Hepatocyte (in vitro differentiated cells): Measurements from ENCODE around the gene CASP12. TPM values are rescaled to one million over a fixed set of nuclear protein-coding genes. Genes with fewer than 3 reads are reported as not detected.

Source experiments
- DNase-seq: peaks from one replicate; pipeline ENCODE4 v3.0.0-alpha.2; 2016; ENCODE audit warnings: low spot score
- H2AFZ ChIP-seq: fragments of 200-600 bp; sonication (generic); 2 replicates; pipeline ENCODE4 v1.6.0; 2016; ENCODE audit warnings: antibody characterized with exemption, mild to moderate bottlenecking
- H3K27ac ChIP-seq: fragments of 200-600 bp; sonication (generic); 2 replicates; pipeline ENCODE4 v1.5.1; 2016; ENCODE audit warnings: mild to moderate bottlenecking
- H3K27me3 ChIP-seq: fragments of 200-600 bp; sonication (generic); 2 replicates; pipeline ENCODE4 v1.6.1; 2016
- H3K36me3 ChIP-seq: fragments of 200-600 bp; sonication (generic); replicated peaks from 2 replicates; pipeline ENCODE4 v1.5.1; 2016; ENCODE audit warnings: low read depth; ENCODE audit not compliant: insufficient read depth
- H3K4me1 ChIP-seq: fragments of 200-600 bp; sonication (generic); 2 replicates; pipeline ENCODE4 v1.5.1; 2016; ENCODE audit warnings: mild to moderate bottlenecking, moderate library complexity; ENCODE audit not compliant: insufficient read depth
- H3K4me2 ChIP-seq: fragments of 200-600 bp; sonication (generic); 2 replicates; pipeline ENCODE4 v1.6.0; 2016
- H3K4me3 ChIP-seq: fragments of 200-600 bp; sonication (generic); 2 replicates; pipeline ENCODE4 v1.5.1; 2016; ENCODE audit warnings: mild to moderate bottlenecking
- H3K79me2 ChIP-seq: fragments of 200-600 bp; sonication (generic); 2 replicates; pipeline ENCODE4 v1.6.0; 2017; ENCODE audit warnings: mild to moderate bottlenecking
- H3K9me2 ChIP-seq: fragments of 200-600 bp; sonication (generic); replicated peaks from 2 replicates; pipeline ENCODE4 v1.6.0; 2017; ENCODE audit warnings: mild to moderate bottlenecking; ENCODE audit not compliant: insufficient read depth
- H3K9me3 ChIP-seq: fragments of 200-600 bp; sonication (generic); 2 replicates; pipeline ENCODE4 v1.5.1; 2016; ENCODE audit warnings: low read depth, mild to moderate bottlenecking
- H4K20me1 ChIP-seq: fragments of 200-600 bp; sonication (generic); 2 replicates; pipeline ENCODE4 v1.6.0; 2016; ENCODE audit warnings: mild to moderate bottlenecking; ENCODE audit not compliant: insufficient read depth, poor library complexity, severe bottlenecking
- EZH2 ChIP-seq: fragments of 200-600 bp; sonication (generic); IDR thresholded peaks from 2 replicates; pipeline ENCODE4 v1.6.1; 2016; ENCODE audit warnings: antibody characterized with exemption, mild to moderate bottlenecking, borderline replicate concordance
- EZH2phosphoT487 ChIP-seq: fragments of 200-600 bp; sonication (generic); IDR thresholded peaks from one replicate; pipeline ENCODE4 v1.6.1; 2018; ENCODE audit warnings: antibody characterized with exemption, mild to moderate bottlenecking, low read depth, moderate library complexity; ENCODE audit not compliant: unreplicated experiment, severe bottlenecking
- WGBS: methylation state at CpG from one replicate; pipeline ENCODE4 v1.1.6; 2016; ENCODE audit warnings: low lambda C conversion rate; ENCODE audit errors: missing lambda C conversion rate; 5-methylcytosine and 5-hydroxymethylcytosine counted together
- polyA plus RNA-seq: library from polyadenylated mRNA; unstranded; fragments of >200 nt; fragmentation: Nextera tagmentation; extraction: Ambion mirVana; gene quantifications from 2 replicates; pipeline ENCODE4 v1.2.1, GENCODE V29; 2016
- total RNA-seq: library from RNA; depleted of rRNA; stranded (reverse); fragments of >200 nt; gene quantifications from 2 replicates; pipeline ENCODE4 v1.2.3, GENCODE V29; 2014
- TF ChIP-seq, protein P1 (sequence below): fragments of 200-600 bp; sonication (generic); IDR thresholded peaks from 2 replicates; pipeline ENCODE4 v1.5.1; 2016; ENCODE audit warnings: antibody characterized with exemption, mild to moderate bottlenecking; ENCODE audit not compliant: poor library complexity

Gene CASP12
- total RNA-seq: 0.13 and 0.36 TPM in 2 replicates
- polyA plus RNA-seq: 0.42 TPM in 1 of 2 replicates, not detected in the other

DNA sequence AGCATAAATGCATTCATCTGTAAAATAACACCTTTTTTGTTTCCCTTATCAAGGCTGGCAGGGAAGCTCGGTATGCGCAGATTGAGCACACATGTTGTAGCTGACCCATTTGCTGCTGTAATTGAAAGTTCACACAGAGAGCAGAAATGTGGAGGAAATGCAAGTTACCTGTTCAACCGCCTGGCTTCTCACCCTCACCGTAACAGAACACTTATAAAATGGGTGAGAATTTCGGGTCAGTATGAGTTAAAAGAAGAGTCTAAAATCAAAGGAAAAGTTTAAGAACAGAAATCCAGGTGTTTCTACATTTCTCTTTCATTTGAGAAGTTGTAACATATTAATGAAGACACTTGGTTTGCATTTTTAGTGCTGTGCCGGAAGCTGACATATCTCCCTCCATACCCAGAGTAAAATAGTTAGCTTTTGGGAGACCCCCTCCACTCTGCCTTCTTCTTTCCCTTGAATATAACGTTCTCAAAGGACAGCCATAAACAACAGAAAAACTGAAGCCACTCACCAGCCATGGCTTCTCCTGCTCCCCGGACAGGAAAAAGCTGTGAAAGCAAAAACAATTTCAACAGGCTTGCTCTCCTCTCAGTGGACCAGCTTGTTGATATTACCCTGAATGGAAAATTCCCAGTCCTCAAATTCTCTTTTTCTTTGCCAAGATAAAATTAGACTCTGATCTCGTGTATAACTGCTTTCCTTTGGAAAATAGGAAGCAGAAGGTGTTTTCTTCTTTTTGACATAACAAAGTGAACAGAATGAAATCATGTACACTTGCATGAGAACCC is at the start of gene CASP12:
Gene CASP12, minus strand, starts transcription at position 570 of the 794 bp plus-strand sequence.
- H3K9me2 ChIP-seq: no peaks in the 10 kb centered on the region
- no peaks in the 10 kb centered on the region for H3K27me3 ChIP-seq
- TF ChIP-seq, protein P1, sequence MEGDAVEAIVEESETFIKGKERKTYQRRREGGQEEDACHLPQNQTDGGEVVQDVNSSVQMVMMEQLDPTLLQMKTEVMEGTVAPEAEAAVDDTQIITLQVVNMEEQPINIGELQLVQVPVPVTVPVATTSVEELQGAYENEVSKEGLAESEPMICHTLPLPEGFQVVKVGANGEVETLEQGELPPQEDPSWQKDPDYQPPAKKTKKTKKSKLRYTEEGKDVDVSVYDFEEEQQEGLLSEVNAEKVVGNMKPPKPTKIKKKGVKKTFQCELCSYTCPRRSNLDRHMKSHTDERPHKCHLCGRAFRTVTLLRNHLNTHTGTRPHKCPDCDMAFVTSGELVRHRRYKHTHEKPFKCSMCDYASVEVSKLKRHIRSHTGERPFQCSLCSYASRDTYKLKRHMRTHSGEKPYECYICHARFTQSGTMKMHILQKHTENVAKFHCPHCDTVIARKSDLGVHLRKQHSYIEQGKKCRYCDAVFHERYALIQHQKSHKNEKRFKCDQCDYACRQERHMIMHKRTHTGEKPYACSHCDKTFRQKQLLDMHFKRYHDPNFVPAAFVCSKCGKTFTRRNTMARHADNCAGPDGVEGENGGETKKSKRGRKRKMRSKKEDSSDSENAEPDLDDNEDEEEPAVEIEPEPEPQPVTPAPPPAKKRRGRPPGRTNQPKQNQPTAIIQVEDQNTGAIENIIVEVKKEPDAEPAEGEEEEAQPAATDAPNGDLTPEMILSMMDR: no peak
- TF ChIP-seq EZH2: no peak
- no peak for TF ChIP-seq EZH2phosphoT487
- no peaks in the 10 kb centered on the region for H3K79me2 ChIP-seq
- H3K4me3 ChIP-seq: no peak within 1 kb of the TSS
- peak; percentile 6 for DNase-seq
- H4K20me1 ChIP-seq: no peaks in the 10 kb centered on the region
- H3K4me1 ChIP-seq: no peaks in the 10 kb centered on the region
- no peaks in the 10 kb centered on the region for H3K36me3 ChIP-seq
- peak within 1 kb of the TSS; percentile 29 for H2AFZ ChIP-seq
- WGBS: 71% methylated on average over 9 of the region's 9 CpGs
- H3K9me3 ChIP-seq: no peaks in the 10 kb centered on the region
- peak within 1 kb of the TSS; percentile 59 for H3K4me2 ChIP-seq
- H3K27ac ChIP-seq: no peak within 1 kb of the TSS

DNA sequence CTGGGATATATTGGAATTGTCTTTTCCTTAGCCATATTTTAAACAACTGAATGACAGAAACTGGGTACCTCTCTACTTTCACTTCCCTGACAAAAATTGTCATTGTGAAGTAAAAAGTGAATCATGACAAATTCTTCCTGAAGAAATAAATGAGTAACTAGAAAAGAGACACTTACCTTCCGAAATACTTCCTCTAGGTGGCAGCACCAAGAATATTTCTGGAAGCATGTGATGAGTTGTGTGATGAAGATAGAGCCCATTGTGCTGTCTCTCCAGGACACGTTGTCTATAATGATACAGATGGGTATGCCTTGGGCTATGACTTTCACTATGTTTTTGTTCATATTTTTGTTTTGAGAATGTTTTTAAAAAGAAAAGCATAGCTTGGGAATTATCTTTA is 48.6 kb upstream of the CASP12 start:
- no peaks in the 10 kb centered on the region for H3K36me3 ChIP-seq
- H2AFZ ChIP-seq: no peak overlapping the region
- H3K4me3 ChIP-seq: no peak overlapping the region
- H3K4me2 ChIP-seq: no peak overlapping the region
- H3K9me3 ChIP-seq: no peaks in the 10 kb centered on the region
- TF ChIP-seq, protein P1: peak; percentile 52
- TF ChIP-seq EZH2phosphoT487 (no peak), EZH2 (no peak)
- H3K4me1 ChIP-seq: no peaks in the 10 kb centered on the region
- H4K20me1 ChIP-seq: no peaks in the 10 kb centered on the region
- DNase-seq: peak; percentile 46
- no peak overlapping the region for H3K27ac ChIP-seq
- no peaks in the 10 kb centered on the region for H3K27me3 ChIP-seq
- 29% methylated on average over 2 of the region's 2 CpGs for WGBS
- H3K9me2 ChIP-seq: no peaks in the 10 kb centered on the region
- no peaks in the 10 kb centered on the region for H3K79me2 ChIP-seq

DNA sequence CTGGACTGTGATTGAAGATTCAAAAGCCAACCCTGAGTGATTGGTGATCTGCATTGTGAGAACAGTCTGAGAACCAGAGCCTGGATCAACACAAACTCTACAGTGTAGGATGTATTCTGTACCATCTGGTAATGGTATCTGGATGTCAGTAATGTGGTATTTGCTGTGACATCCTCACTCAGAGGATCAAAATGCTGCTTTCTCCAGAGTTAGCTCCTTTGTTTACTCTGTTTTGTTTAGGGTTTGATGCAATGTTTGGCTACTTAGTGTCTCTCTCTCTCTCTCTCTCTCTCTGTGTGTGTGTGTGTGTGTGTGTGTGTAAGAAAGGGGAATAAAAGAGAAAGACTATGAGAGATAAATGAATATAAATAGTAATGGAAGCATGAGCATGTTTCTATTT is 45.8 kb upstream of the CASP12 start:
- Histone ChIP-seq H3K36me3 (no peaks in the 10 kb centered on the region), H4K20me1 (no peaks in the 10 kb centered on the region), H3K9me2 (no peaks in the 10 kb centered on the region), H3K4me3 (no peak overlapping the region), H3K4me1 (no peaks in the 10 kb centered on the region), H3K27me3 (no peaks in the 10 kb centered on the region), H2AFZ (no peak overlapping the region), H3K79me2 (no peaks in the 10 kb centered on the region), H3K27ac (no peak overlapping the region), H3K9me3 (no peaks in the 10 kb centered on the region), H3K4me2 (no peak overlapping the region)
- no peak for DNase-seq
- TF ChIP-seq, protein P1: no peak
- TF ChIP-seq EZH2phosphoT487: no peak
- no peak for TF ChIP-seq EZH2
